Measurements from ENCODE around the gene NKRF. TPM values are rescaled to one million over a fixed set of nuclear protein-coding genes. Genes with fewer than 3 reads are reported as not detected.

Gene NKRF
- total RNA-seq, 1 experiment from 2014 or later: 18.0 TPM

DNA sequence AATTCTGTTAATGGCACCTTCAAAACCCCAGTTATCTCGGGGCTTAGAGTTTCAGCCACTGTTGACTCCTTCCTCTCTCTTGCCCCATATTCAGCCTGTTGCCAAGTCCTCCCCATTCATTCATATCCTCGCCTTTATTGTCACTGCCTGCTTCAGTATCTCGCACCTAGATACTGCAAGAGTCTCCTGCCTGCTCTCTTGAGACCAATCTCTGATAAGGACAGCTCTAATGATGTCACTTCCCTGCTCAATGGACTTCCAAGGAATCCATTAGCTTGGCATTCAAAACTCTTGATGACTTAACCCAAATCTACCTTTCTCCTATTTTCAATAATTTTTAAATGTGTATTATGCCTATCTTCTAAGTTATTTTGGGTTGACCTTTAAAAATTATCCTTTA, 33.0 kb downstream of the NKRF start:
- DNase-seq: no peak
- peaks cover 4% of the 10 kb centered on the region; the same call in 1 of the 2 replicates for H3K36me3 ChIP-seq (ENCODE audit: insufficient read depth, low read length)
- H3K79me2 ChIP-seq (ENCODE audit: low read length): peaks cover 21% of the 10 kb centered on the region
- no peaks in the 10 kb centered on the region for H3K9me3 ChIP-seq (ENCODE audit: low read length)
- H3K4me3 ChIP-seq (ENCODE audit: low read length): peak overlapping the region; percentile 76
- H3K4me1 ChIP-seq (ENCODE audit: low read length): peaks cover 36% of the 10 kb centered on the region
- peak overlapping the region; percentile 91 for H3K4me2 ChIP-seq (ENCODE audit: low read depth, low read length, poor library complexity, severe bottlenecking)
- peak overlapping the region; percentile 71 for H3K9ac ChIP-seq (ENCODE audit: low read length)
- no peaks in the 10 kb centered on the region for H3K9me2 ChIP-seq (replicated peaks; ENCODE audit: insufficient read depth, low read length)
- H2AFZ ChIP-seq (ENCODE audit: low read length): peak overlapping the region; percentile 17; the same call in 1 of the 2 replicates
- H4K20me1 ChIP-seq (ENCODE audit: insufficient read depth, low read depth, low read length): no peaks in the 10 kb centered on the region
- peak overlapping the region; percentile 72 for H3K27ac ChIP-seq (ENCODE audit: low read length)
- H3K27me3 ChIP-seq (ENCODE audit: low read length): no peaks in the 10 kb centered on the region

GRCh38 chrX:119570351-119570835, 35.8 kb downstream of the NKRF start:
- Histone ChIP-seq H3K27ac (ENCODE audit: low read length) (no peak overlapping the region), H3K4me1 (ENCODE audit: low read length) (peaks cover 11% of the 10 kb centered on the region), H2AFZ (ENCODE audit: low read length) (no peak overlapping the region), H4K20me1 (ENCODE audit: insufficient read depth, low read depth, low read length) (no peaks in the 10 kb centered on the region), H3K4me2 (ENCODE audit: low read depth, low read length, poor library complexity, severe bottlenecking) (no peak overlapping the region), H3K9me2 (replicated peaks; ENCODE audit: insufficient read depth, low read length) (no peaks in the 10 kb centered on the region), H3K27me3 (ENCODE audit: low read length) (no peaks in the 10 kb centered on the region), H3K79me2 (ENCODE audit: low read length) (peaks cover 7% of the 10 kb centered on the region), H3K36me3 (ENCODE audit: insufficient read depth, low read length) (no peaks in the 10 kb centered on the region), H3K4me3 (ENCODE audit: low read length) (no peak overlapping the region), H3K9ac (ENCODE audit: low read length) (no peak overlapping the region), H3K9me3 (ENCODE audit: low read length) (no peaks in the 10 kb centered on the region)
- DNase-seq: no peak

GRCh38 chrX:119565107-119565663, 41.0 kb downstream of the NKRF start, which contains the start of gene STEEP1:
TSS of gene STEEP1 (minus strand) at chrX:119565409. CDS start at chrX:119565355, 54 bp downstream.
- H3K9me2 ChIP-seq (replicated peaks; ENCODE audit: insufficient read depth, low read length): no peaks in the 10 kb centered on the region
- H3K27me3 ChIP-seq (ENCODE audit: low read length): no peaks in the 10 kb centered on the region
- no peak within 1 kb of the TSS for H2AFZ ChIP-seq (ENCODE audit: low read length)
- H3K4me3 ChIP-seq (ENCODE audit: low read length): peak within 1 kb of the TSS; percentile 77
- H3K4me1 ChIP-seq (ENCODE audit: low read length): peaks cover 2% of the 10 kb centered on the region; the same call in 1 of the 2 replicates
- peak within 1 kb of the TSS; percentile 76 for H3K9ac ChIP-seq (ENCODE audit: low read length)
- H3K27ac ChIP-seq (ENCODE audit: low read length): no peak within 1 kb of the TSS
- H3K4me2 ChIP-seq (ENCODE audit: low read depth, low read length, poor library complexity, severe bottlenecking): peak within 1 kb of the TSS; percentile 67
- H3K36me3 ChIP-seq (ENCODE audit: insufficient read depth, low read length): no peaks in the 10 kb centered on the region
- peak; percentile 94 for DNase-seq
- no peaks in the 10 kb centered on the region for H3K9me3 ChIP-seq (ENCODE audit: low read length)
- H4K20me1 ChIP-seq (ENCODE audit: insufficient read depth, low read depth, low read length): no peaks in the 10 kb centered on the region
- peaks cover 21% of the 10 kb centered on the region for H3K79me2 ChIP-seq (ENCODE audit: low read length)

GRCh38 chrX:119552508-119552907, 53.7 kb downstream of the NKRF start:
- H4K20me1 ChIP-seq (ENCODE audit: insufficient read depth, low read depth, low read length): no peaks in the 10 kb centered on the region
- no peaks in the 10 kb centered on the region for H3K9me2 ChIP-seq (replicated peaks; ENCODE audit: insufficient read depth, low read length)
- no peak overlapping the region for H3K4me3 ChIP-seq (ENCODE audit: low read length)
- no peak overlapping the region for H3K9ac ChIP-seq (ENCODE audit: low read length)
- H3K9me3 ChIP-seq (ENCODE audit: low read length): no peaks in the 10 kb centered on the region
- H3K27me3 ChIP-seq (ENCODE audit: low read length): no peaks in the 10 kb centered on the region
- H3K79me2 ChIP-seq (ENCODE audit: low read length): peaks cover 28% of the 10 kb centered on the region
- DNase-seq: no peak
- no peak overlapping the region for H3K4me2 ChIP-seq (ENCODE audit: low read depth, low read length, poor library complexity, severe bottlenecking)
- no peak overlapping the region for H3K27ac ChIP-seq (ENCODE audit: low read length)
- no peak overlapping the region for H2AFZ ChIP-seq (ENCODE audit: low read length)
- H3K4me1 ChIP-seq (ENCODE audit: low read length): peaks cover 1% of the 10 kb centered on the region; the same call in 1 of the 2 replicates
- H3K36me3 ChIP-seq (ENCODE audit: insufficient read depth, low read length): no peaks in the 10 kb centered on the region; the same call in 1 of the 2 replicates

- Histone ChIP-seq H3K9me3 (ENCODE audit: low read length) (no peaks in the 10 kb centered on the region), H3K4me3 (ENCODE audit: low read length) (no peak overlapping the region), H3K9ac (ENCODE audit: low read length) (no peak overlapping the region), H3K4me1 (ENCODE audit: low read length) (peaks cover 6% of the 10 kb centered on the region), H3K36me3 (ENCODE audit: insufficient read depth, low read length) (no peaks in the 10 kb centered on the region), H3K9me2 (replicated peaks; ENCODE audit: insufficient read depth, low read length) (no peaks in the 10 kb centered on the region), H4K20me1 (ENCODE audit: insufficient read depth, low read depth, low read length) (no peaks in the 10 kb centered on the region), H3K79me2 (ENCODE audit: low read length) (peaks cover 36% of the 10 kb centered on the region), H3K4me2 (ENCODE audit: low read depth, low read length, poor library complexity, severe bottlenecking) (no peak overlapping the region), H3K27me3 (ENCODE audit: low read length) (no peaks in the 10 kb centered on the region), H2AFZ (ENCODE audit: low read length) (no peak overlapping the region), H3K27ac (ENCODE audit: low read length) (no peak overlapping the region)
- no peak for DNase-seq
Measured at GRCh38 chrX:119549327-119550016, 56.8 kb downstream of the NKRF start.

- no peak overlapping the region for H2AFZ ChIP-seq (ENCODE audit: low read length)
- H3K9me3 ChIP-seq (ENCODE audit: low read length): no peaks in the 10 kb centered on the region
- no peak overlapping the region for H3K4me2 ChIP-seq (ENCODE audit: low read depth, low read length, poor library complexity, severe bottlenecking)
Measured at GRCh38 chrX:119541188-119541587, 65.0 kb downstream of the NKRF start.

DNA sequence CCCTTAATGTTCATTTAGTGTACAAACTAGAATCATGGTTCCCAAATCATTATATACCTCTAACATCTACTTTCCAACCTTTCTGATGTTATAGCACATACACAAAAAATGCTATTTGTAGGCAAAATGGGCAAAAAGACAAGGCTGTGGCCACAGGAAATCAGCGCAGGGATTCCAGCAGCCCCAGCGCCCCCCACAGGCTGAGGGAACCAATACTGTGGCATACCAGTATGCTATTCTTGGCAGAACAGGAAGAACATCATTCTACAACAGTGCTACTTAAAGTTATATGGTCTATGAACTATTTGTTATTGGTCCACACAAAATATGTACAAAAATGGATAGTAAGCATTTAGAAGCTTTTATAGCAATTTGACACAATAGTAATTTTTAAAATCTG, 66.4 kb downstream of the NKRF start:
- Histone ChIP-seq H3K9me3 (ENCODE audit: low read length) (no peaks in the 10 kb centered on the region), H3K36me3 (ENCODE audit: insufficient read depth, low read length) (no peaks in the 10 kb centered on the region), H3K79me2 (ENCODE audit: low read length) (no peaks in the 10 kb centered on the region), H4K20me1 (ENCODE audit: insufficient read depth, low read depth, low read length) (no peaks in the 10 kb centered on the region), H3K27me3 (ENCODE audit: low read length) (no peaks in the 10 kb centered on the region), H3K9ac (ENCODE audit: low read length) (no peak overlapping the region), H3K4me3 (ENCODE audit: low read length) (no peak overlapping the region), H2AFZ (ENCODE audit: low read length) (no peak overlapping the region), H3K4me1 (ENCODE audit: low read length) (no peaks in the 10 kb centered on the region), H3K4me2 (ENCODE audit: low read depth, low read length, poor library complexity, severe bottlenecking) (no peak overlapping the region), H3K27ac (ENCODE audit: low read length) (no peak overlapping the region), H3K9me2 (replicated peaks; ENCODE audit: insufficient read depth, low read length) (no peaks in the 10 kb centered on the region)
- DNase-seq: peak; percentile 59

More at GRCh38 chrX:119541188-119541587, 65.0 kb downstream of the NKRF start:
- H3K9me2 ChIP-seq (replicated peaks; ENCODE audit: insufficient read depth, low read length): no peaks in the 10 kb centered on the region
- no peak overlapping the region for H3K27ac ChIP-seq (ENCODE audit: low read length)
- no peak overlapping the region for H3K4me3 ChIP-seq (ENCODE audit: low read length)
- no peaks in the 10 kb centered on the region for H3K27me3 ChIP-seq (ENCODE audit: low read length)
- H3K9ac ChIP-seq (ENCODE audit: low read length): no peak overlapping the region
- H3K4me1 ChIP-seq (ENCODE audit: low read length): no peaks in the 10 kb centered on the region
- H3K36me3 ChIP-seq (ENCODE audit: insufficient read depth, low read length): no peaks in the 10 kb centered on the region
- H3K79me2 ChIP-seq (ENCODE audit: low read length): no peaks in the 10 kb centered on the region
- no peak for DNase-seq
- H4K20me1 ChIP-seq (ENCODE audit: insufficient read depth, low read depth, low read length): no peaks in the 10 kb centered on the region
